MV-4-11 (cell line): ENCODE data around the gene FAT4.

Source experiments
- DNase-seq: peaks from one replicate; lab custom pipeline; 2025; lab: John Stamatoyannopoulos, UW

Gene FAT4

DNA sequence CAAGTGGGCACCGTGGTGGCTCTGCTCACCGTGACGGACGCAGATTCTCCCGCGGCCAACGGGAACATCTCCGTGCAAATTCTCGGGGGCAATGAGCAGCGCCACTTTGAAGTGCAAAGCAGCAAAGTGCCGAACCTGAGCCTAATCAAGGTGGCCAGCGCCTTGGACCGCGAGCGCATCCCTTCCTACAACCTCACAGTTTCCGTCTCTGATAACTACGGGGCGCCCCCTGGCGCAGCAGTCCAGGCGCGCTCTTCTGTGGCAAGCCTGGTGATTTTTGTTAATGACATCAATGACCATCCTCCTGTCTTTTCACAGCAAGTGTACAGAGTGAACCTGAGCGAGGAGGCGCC lies 2.7 kb downstream of the FAT4 start:
- DNase-seq = no peak

DNA sequence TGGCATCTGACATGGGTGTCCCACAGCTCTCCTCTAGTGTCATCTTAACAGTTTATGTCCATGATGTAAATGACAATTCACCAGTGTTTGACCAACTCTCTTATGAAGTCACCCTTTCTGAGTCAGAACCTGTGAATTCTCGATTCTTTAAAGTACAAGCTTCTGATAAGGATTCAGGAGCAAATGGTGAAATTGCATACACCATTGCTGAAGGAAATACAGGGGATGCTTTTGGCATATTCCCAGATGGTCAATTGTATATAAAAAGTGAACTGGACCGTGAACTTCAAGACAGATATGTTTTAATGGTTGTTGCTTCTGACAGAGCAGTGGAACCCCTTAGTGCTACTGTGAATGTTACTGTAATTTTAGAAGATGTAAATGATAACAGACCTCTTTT lies 4.6 kb downstream of the FAT4 start:
- DNase-seq = no peak

DNA sequence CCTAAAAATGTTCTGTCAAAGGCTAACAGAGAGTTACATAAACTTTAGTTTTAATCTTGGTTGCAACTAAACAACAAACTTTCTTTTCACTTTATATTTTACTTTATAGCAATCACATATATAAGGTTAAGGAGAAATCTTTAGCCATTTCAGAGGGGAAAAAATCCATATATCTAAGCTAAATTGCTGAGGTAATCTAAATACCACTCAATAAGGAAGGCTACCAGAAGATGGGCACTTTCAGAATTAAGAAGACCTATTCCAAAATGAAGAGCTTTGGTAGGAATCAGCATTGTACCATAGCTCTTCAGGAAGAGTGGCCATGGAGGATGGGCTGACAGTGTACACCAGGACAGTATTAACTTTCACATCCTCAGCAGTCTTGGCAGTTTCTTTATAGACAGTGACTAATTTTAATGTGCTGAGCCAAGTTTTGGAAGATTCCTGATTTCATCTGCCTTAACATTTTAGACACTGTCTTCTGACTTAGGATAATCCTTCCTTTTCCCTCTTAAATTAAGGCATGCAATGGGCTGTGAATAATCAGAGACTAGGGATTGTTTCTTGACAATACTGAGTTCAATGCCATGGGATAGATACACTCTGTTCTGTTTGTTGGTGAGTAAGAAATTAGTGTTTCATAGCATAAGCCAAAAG lies 7.1 kb downstream of the FAT4 start:
- no peak for DNase-seq

DNA sequence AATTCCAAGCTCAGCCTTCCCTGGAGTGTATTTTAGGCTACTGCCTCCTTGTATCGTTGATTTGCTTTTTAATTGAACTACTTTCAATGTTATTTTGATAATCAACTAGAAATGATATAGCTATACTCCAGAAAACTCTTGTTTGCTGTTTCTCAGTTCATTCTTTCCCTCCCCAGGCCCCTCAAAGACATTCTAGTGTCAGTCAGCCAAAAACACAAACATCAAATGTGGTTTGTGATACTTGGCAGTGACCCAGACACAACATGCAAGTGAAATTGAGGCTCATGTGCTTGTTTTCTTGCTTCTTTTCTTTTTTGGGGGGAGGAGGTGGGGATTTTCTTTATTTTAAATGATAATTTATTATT lies 7.6 kb downstream of the FAT4 start:
- DNase-seq = no peak

DNA sequence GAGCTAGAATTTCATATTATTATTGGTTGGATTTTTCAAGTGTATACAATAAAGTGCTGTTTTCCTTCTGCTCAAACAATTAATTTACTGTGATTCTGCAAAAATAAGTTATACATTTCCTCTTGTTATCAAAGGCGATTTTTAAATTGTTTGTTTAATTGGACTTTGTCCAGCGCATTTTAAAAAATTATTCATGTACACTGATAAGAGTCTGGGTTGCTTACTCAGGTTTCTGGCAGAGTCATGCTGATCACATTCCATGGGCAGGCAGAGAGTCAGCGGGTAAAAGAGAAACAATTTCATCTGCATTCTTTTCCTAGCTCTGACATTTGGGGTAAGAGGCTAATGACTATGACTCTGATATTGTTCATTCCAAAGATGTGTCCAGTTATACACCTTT lies 8.9 kb downstream of the FAT4 start:
- DNase-seq = no peak

DNA sequence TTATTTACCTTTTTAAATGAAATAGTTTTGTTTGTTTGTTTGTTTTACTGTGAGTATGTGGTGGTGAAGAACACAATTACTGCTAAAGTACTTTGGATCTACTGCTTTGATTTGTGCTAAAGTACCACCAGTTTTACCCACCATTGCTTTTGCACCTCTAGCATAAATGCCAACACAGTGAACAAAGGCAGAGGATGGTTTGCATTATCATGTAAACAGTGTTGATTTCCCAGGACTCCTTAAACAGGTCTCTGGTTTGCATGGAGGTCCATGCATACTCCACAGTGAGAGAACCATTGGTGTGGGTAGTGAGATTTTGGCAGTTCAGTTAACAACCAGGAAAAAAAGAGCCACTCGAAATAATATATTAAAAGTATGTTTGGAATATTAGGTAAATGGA lies 11.0 kb downstream of the FAT4 start:
- DNase-seq = no peak

DNA sequence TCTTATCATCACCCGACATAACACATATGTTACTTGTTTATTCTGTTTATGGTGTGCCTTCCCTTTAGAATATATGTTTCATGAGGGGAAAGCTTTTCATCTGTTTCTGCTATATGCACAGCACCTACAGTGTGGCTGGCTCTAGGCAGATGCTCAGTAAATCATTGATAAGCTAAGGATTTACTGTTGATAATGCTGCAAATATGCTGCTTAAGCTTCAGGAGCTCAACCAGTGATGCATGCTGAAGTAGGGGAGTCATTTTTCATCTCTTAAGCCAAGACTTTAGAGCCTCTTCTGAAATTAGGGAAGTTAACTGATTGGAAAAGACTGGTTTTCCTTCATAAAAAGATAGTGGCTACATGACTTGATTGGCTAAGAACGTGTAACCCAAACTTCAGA lies 16.4 kb downstream of the FAT4 start:
- DNase-seq = no peak

DNA sequence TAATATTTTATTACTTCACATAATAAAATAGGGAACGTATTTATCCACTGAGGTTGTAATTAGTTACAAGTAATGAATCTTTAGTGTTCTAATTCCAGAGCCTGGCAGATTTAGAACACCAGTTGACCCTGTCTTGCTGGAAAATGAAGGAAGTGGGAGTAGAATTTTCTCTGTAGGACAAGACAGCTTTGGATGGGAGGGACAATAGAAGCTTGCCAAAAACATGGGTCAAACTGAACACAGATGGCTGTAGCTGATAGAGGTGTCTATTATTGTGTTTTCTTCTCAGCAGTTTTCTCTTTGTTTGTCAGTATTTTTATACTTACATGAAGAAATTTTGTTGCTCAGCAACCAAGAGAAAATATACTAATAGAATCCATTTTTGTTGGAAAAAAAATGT lies 20.2 kb downstream of the FAT4 start:
- DNase-seq = no peak

DNA sequence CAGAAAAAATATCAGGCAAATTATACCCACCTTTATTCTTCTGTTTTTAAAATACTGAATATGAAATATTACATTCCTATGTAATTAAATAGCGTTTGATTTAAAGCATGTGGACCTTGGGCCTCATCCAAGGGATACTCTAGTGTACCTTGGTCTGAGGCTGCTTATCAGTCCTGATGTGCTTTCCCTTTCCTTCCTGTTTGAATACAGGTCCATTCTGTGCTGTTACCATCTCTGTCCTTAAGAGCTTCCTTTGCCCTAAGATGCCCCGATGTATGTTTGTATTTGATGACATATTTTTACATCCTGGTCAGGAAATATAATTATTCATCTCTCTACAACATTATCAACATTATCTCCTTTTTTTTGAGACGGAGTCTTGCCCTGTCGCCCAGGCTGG lies 24.1 kb downstream of the FAT4 start:
- DNase-seq = no peak

DNA sequence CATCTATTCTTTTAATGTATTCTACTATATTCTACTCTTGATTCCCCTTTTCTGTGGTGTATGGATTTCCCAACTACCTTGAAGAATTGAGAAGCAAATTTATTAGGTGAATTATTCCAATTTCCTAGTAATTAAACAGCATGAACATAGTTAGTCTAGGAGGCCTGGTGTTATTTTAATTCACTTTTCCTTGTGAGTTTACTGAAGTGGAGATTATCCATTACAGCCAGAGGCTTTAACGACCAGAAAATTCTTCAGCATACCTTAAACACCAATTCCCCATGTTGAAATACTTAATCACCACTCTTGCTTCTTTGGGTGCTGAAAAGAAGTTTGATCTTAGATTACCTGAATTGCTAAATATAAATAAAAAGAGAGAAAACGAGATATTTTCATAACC lies 29.4 kb downstream of the FAT4 start:
- DNase-seq = no peak

DNA sequence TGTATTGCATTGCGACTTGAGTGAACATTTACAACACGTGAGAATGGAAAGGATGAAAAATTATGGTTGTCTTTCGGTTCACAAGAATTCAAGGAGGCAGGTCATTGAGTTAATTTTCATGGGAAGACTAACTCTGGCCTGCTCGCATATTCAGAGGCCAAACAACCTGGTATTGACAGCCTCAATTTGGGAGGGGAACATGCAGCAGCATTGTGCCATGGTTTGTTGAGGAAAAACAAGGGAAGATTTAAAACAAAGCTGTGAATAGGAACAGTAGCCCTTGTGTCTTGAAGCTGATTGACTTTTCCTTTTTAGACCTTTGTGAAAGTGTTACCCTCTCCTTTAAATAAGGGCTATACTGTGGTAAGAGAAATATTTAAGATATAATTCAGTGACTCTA lies 31.9 kb downstream of the FAT4 start:
- no peak for DNase-seq

DNA sequence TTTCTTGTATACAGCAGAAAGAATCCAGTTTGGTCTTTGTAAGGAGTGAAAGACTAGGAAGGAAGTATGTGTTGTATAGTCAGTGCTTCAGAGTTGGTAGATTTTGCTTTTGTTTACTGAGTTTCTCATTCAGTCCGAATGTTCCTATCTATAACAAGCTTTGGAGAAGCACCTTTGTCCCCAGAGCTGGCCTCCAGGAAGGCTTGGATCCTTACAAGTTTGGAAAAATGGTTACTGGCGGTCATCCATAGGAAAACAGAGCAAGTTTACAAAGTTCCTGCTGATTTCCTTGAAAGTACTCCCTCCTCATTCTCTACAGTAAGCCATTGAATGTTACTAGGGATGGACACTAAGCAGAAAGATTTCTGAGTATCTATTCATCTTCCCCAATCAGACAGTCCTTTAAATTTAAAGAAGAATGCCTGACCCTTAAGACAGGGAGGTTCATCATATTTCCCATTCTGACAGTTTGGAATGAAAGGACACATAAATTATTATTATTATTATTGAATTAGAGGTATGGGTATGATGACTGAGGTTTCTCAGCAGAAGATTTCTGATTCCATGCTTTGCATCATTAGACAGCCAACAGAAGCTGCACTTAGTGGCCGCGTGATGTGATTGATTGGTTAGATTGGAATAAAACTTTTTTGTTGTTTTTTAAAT lies 35.8 kb downstream of the FAT4 start:
- DNase-seq = no peak

DNA sequence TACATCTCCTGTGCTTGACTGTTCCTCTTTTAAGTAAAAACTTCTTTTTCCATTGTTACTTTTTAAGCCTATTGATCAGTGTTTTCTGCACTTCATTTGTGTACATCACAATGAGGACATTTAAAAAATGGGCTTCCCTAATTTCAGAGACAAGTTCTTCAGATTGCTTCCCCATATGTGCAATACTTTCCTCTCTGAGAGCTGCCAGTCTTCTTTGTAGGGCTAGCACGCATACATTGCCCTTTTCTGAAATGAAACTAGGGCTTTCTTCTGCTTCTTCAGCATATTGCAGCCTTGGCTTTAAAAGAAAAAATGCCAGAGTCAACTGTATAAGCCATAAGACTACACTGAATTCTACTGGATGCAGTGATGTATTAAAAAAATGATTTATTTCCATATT lies 37.8 kb downstream of the FAT4 start:
- DNase-seq = no peak

DNA sequence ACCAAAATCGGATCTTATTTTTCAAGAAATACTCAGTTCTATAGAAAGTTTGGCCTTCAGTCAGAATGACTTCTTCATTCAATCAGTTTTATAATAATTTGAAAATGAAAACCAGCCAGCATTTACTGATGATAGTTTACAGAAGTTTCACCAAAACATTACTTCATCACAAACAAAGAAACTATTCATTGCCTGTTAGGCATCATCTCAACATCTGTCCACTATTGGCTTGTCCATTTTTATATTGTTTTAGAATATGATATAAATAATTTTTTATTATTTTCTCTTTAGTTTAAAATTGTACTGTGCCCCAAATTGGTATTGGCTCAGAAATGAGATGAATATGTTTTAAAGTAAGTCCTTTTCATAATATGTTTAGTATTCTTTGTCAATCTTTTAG lies 38.4 kb downstream of the FAT4 start:
- no peak for DNase-seq

DNA sequence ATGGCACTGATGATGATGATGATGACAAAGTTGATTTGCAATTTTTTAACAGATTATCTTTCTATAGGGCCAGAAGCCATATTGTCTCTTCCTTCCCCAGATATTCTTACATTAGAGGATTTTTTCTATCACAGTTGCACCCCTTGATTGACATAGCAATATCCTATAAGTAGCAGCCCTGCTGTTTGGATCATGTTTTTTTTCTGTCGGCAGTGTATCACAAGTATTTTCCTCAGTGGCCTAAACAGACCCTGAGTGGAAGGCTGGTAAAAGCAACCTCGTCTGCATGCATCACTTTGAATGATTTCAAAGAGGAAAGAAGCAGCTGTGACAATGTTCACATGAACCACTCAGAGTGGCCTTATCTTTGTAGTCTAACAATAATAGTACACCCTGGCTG lies 41.0 kb downstream of the FAT4 start:
- no peak for DNase-seq

DNA sequence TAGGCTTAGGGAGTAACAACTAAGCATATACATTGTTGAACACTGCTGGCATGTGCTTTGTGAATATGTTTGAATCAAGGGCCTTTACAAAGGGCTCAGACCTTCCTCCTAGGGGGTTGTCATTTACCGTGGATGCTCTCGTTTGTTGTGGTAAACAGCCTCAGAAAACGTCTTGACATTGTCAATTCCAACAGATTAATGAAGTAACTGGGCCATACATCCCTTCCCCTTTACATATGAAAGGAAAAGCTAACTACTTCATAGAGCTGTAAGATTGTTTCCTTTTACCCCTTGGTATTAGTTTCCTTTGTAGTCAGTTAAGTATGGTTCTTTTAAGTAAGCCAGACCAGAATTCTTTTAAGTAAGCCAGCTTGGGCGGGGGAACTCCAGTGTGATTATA lies 42.9 kb downstream of the FAT4 start:
- DNase-seq = no peak

DNA sequence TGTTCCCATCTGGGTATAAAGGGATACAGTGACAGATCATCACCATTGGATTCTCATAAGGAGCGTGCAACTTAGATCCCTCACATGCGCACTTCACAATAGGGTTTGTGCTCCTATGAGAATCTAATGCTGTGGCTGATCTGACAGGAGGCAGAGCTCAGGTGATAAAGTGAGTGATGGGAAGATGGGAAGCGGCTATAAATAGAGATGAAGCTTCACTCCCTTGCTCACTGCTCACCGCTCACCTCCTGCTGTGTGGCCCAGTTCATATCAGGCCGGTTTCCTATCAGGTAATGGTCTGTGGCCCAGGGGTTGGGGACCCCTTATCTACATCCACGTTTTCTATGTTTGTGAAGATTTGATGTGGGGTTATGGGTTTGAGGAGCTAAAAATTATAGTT lies 43.7 kb downstream of the FAT4 start:
- DNase-seq = no peak

DNA sequence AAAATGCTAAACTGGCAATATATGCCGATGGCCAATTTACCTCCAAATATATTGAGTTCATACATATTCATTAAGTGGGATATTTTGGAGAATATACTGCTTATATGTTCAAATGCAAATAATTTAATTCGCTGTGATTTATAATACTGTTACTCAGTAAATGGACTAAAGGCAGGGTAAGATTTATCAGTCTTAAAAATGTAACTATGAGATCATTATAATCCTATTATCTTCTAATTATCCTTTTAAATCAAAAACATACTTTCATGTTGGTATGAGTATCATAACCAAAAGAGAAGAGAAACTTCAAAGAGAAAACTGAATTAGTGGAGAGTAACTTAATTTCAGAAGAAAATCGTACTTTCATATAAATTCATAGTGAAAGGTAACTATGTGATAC lies 44.6 kb downstream of the FAT4 start:
- no peak for DNase-seq

DNA sequence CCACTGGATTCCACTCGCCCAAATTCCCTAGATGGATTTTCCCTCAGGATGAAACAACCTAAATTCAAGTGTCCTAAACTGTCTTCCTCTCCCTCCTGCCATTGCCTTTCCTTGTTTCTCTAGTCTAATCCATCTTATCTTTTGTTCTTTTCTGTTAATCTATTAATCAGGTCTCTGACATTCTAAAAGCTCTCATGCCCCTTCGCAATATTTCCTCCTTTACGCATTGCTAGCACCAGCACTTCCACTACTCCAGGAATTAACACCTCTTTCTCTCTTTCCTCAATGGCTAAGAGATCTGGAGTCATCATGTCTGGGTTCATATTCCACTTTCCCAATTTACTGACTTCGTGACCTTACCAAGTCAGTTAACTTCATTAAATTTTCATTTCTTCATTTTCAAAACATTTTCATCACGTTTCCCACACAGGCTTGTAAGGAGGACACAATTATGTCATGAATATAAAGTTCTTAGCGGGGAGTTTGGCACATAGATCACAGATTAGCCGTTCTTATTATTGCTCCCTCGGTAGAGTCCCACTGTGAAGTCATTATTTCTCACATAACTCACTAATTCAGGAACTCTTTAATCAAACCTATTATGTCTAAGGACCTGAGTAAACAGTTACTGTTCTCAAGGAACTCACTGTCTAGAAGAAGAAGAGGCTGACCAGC lies 45.3 kb downstream of the FAT4 start:
- DNase-seq = no peak

DNA sequence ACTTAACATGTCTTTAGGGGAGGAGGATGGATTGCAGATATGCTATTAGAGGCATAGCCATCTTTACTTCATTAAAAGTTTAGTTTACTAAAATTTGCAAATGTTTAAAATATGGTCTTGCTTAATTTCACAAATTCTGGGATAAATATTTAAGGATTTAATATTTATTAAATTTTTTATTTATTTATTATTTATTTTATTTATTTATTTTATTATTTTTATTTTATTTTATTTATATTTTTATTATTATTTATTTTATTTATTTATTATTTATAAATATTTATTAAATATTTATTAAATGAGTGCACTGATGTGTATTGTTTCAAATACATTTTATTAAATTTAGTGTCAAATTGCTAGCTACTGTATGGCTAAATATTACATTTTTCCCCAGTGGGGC lies 46.0 kb downstream of the FAT4 start:
- no peak for DNase-seq
